Activated CD4-positive, alpha-beta T cell treated with anti-CD3 and anti-CD28 coated beads, Interleukin-2, amount 10 ng/mL, durations not matched to agents 24 days and 14 days (primary cell): ENCODE data around the gene TEX44. TPM values are rescaled to one million over a fixed set of nuclear protein-coding genes. Genes with fewer than 3 reads are reported as not detected.
A peak's percentile ranks its signal among the peaks of the same experiment; 100 is the strongest.
"Not testable (repeated sequence)": the region's sequence is repeated elsewhere in the genome, so short reads cannot be mapped to it uniquely, and the experiment has no call there.

Experiments
- DNase-seq: peaks from one replicate; pipeline ENCODE4 v3.0.0; 2022
- H3K27ac Mint-ChIP-seq: one replicate; pipeline ENCODE4 v1.8.0; 2022; ENCODE audit warnings: mild to moderate bottlenecking, mixed read lengths
- H3K27me3 Mint-ChIP-seq: one replicate; pipeline ENCODE4 v1.8.0; 2022; ENCODE audit warnings: mixed read lengths
- H3K36me3 Mint-ChIP-seq: one replicate; pipeline ENCODE4 v1.8.0; 2022; ENCODE audit warnings: low read depth, mild to moderate bottlenecking, mixed read lengths
- H3K4me1 Mint-ChIP-seq: one replicate; pipeline ENCODE4 v1.8.0; 2021; ENCODE audit warnings: mixed read lengths
- H3K4me3 Mint-ChIP-seq: one replicate; pipeline ENCODE4 v1.8.0; 2022; ENCODE audit warnings: mild to moderate bottlenecking, moderate library complexity, mixed read lengths
- H3K9me3 Mint-ChIP-seq: one replicate; pipeline ENCODE4 v1.8.0; 2021; ENCODE audit warnings: mixed read lengths
- intact Hi-C: fragments of 100-400 bp; cut with micrococcal nuclease; formaldehyde crosslinking; loops from one replicate; pipeline ENCODE4 v1.15.1; 2023
- total RNA-seq: library from RNA; stranded (reverse); gene quantifications from 2 replicates; pipeline ENCODE4 v1.2.3, GENCODE V29; 2022

The TEX44 gene
- total RNA-seq, 1 donor from 2014 or later = not detected

- Mint-ChIP-seq H3K27me3 (peaks cover 1% of the 10 kb centered on the region), H3K4me1 (peaks cover 29% of the 10 kb centered on the region), H3K9me3 (peaks cover 10% of the 10 kb centered on the region), H3K27ac (no peak overlapping the region), H3K4me3 (no peak overlapping the region), H3K36me3 (peaks cover 13% of the 10 kb centered on the region)
- intact Hi-C loops = loop anchor here (1.0 to 10.0 kb wide), 4 partner anchors 27 to 333 kb away; partner anchors contain the start of gene NMUR1
- peak; percentile 90 for DNase-seq
These were observed 35.0 kb upstream of the TEX44 start for GRCh38 chr2:231557571-231558217.

GRCh38 chr2:231563378-231563961 lies 29.2 kb upstream of the TEX44 start:
- H3K4me3 Mint-ChIP-seq = no peak overlapping the region
- no peaks in the 10 kb centered on the region for H3K36me3 Mint-ChIP-seq
- H3K27me3 Mint-ChIP-seq = peaks cover 2% of the 10 kb centered on the region
- intact Hi-C loops = loop anchor here (1.0 kb wide), 2 partner anchors 38 to 152 kb away; no protein-coding TSS in a partner anchor
- peaks cover 2% of the 10 kb centered on the region for H3K4me1 Mint-ChIP-seq
- no peak overlapping the region for H3K27ac Mint-ChIP-seq
- DNase-seq = peak; percentile 80
- H3K9me3 Mint-ChIP-seq = no peaks in the 10 kb centered on the region

- no peak for DNase-seq
- no peak overlapping the region for H3K4me3 Mint-ChIP-seq
- H3K4me1 Mint-ChIP-seq = peaks cover 5% of the 10 kb centered on the region
- H3K27ac Mint-ChIP-seq = no peak overlapping the region
- peaks cover 2% of the 10 kb centered on the region for H3K27me3 Mint-ChIP-seq
- H3K36me3 Mint-ChIP-seq = no peaks in the 10 kb centered on the region
- H3K9me3 Mint-ChIP-seq = no peaks in the 10 kb centered on the region
- intact Hi-C loops = no loop called here
These were observed 26.6 kb upstream of the TEX44 start for GRCh38 chr2:231565887-231566594.

GRCh38 chr2:231567159-231567558 lies 25.5 kb upstream of the TEX44 start:
- no peak for DNase-seq
- Mint-ChIP-seq H3K27me3 (peaks cover 7% of the 10 kb centered on the region), H3K27ac (no peak overlapping the region), H3K4me1 (peaks cover 5% of the 10 kb centered on the region), H3K36me3 (no peaks in the 10 kb centered on the region), H3K9me3 (no peaks in the 10 kb centered on the region), H3K4me3 (no peak overlapping the region)
- intact Hi-C loops = no loop called here

GRCh38 chr2:231568098-231568784 lies 24.4 kb upstream of the TEX44 start:
- Mint-ChIP-seq H3K27ac (no peak overlapping the region), H3K36me3 (no peaks in the 10 kb centered on the region), H3K4me1 (peaks cover 4% of the 10 kb centered on the region), H3K9me3 (no peaks in the 10 kb centered on the region), H3K4me3 (no peak overlapping the region), H3K27me3 (peaks cover 9% of the 10 kb centered on the region)
- intact Hi-C loops = no loop called here
- no peak for DNase-seq

- intact Hi-C loops = no loop called here
- Mint-ChIP-seq H3K27me3 (peaks cover 10% of the 10 kb centered on the region), H3K27ac (no peak overlapping the region), H3K4me3 (no peak overlapping the region), H3K9me3 (no peaks in the 10 kb centered on the region), H3K4me1 (peaks cover 3% of the 10 kb centered on the region), H3K36me3 (no peaks in the 10 kb centered on the region)
- DNase-seq = no peak
These were observed 23.8 kb upstream of the TEX44 start for GRCh38 chr2:231568785-231569435.

GRCh38 chr2:231570915-231571314 lies 21.7 kb upstream of the TEX44 start:
- H3K36me3 Mint-ChIP-seq, H3K27ac Mint-ChIP-seq, intact Hi-C loops, H3K4me1 Mint-ChIP-seq, H3K4me3 Mint-ChIP-seq, H3K9me3 Mint-ChIP-seq, DNase-seq: not testable (repeated sequence)
- H3K27me3 Mint-ChIP-seq = peaks cover 10% of the 10 kb centered on the region

GRCh38 chr2:231571661-231572191 lies 20.9 kb upstream of the TEX44 start:
- Mint-ChIP-seq H3K27ac (no peak overlapping the region), H3K36me3 (no peaks in the 10 kb centered on the region), H3K9me3 (no peaks in the 10 kb centered on the region), H3K27me3 (peaks cover 10% of the 10 kb centered on the region), H3K4me3 (no peak overlapping the region), H3K4me1 (peaks cover 3% of the 10 kb centered on the region)
- intact Hi-C loops = no loop called here
- DNase-seq = no peak

- Mint-ChIP-seq H3K4me3 (no peak overlapping the region), H3K36me3 (no peaks in the 10 kb centered on the region), H3K27me3 (peaks cover 10% of the 10 kb centered on the region), H3K4me1 (peaks cover 3% of the 10 kb centered on the region), H3K9me3 (no peaks in the 10 kb centered on the region), H3K27ac (no peak overlapping the region)
- intact Hi-C loops = no loop called here
- DNase-seq = no peak
These were observed 19.6 kb upstream of the TEX44 start for GRCh38 chr2:231573096-231573495.

- Mint-ChIP-seq H3K27ac (no peak overlapping the region), H3K36me3 (no peaks in the 10 kb centered on the region), H3K4me3 (no peak overlapping the region), H3K4me1 (no peaks in the 10 kb centered on the region), H3K27me3 (peaks cover 10% of the 10 kb centered on the region), H3K9me3 (peaks cover 4% of the 10 kb centered on the region)
- no peak for DNase-seq
- intact Hi-C loops = no loop called here
These were observed 18.8 kb upstream of the TEX44 start for GRCh38 chr2:231573698-231574421.

- Mint-ChIP-seq H3K4me1 (no peaks in the 10 kb centered on the region), H3K27ac (no peak overlapping the region), H3K9me3 (peaks cover 9% of the 10 kb centered on the region), H3K27me3 (peaks cover 10% of the 10 kb centered on the region), H3K4me3 (no peak overlapping the region), H3K36me3 (no peaks in the 10 kb centered on the region)
- no peak for DNase-seq
- intact Hi-C loops = no loop called here
These were observed 16.9 kb upstream of the TEX44 start for GRCh38 chr2:231575612-231576256.

- H3K27me3 Mint-ChIP-seq = peaks cover 14% of the 10 kb centered on the region
- no peak overlapping the region for H3K4me3 Mint-ChIP-seq
- H3K36me3 Mint-ChIP-seq = no peaks in the 10 kb centered on the region
These were observed 16.2 kb upstream of the TEX44 start for GRCh38 chr2:231576465-231576864.

More at GRCh38 chr2:231576465-231576864, 16.2 kb upstream of the TEX44 start:
- intact Hi-C loops = no loop called here
- peaks cover 9% of the 10 kb centered on the region for H3K9me3 Mint-ChIP-seq
- H3K4me1 Mint-ChIP-seq = no peaks in the 10 kb centered on the region
- DNase-seq = no peak
- no peak overlapping the region for H3K27ac Mint-ChIP-seq
